HG02943 (cell line): ENCODE measurements around the gene CYTH2.
"Not testable (repeated sequence)": the region's sequence is repeated elsewhere in the genome, so short reads cannot be mapped to it uniquely, and the experiment has no call there.

ENCODE experiments used
- ATAC-seq: cut with Tn5 transposase; IDR thresholded peaks from one replicate; pipeline ENCODE4 v1.9.1; 2021; ENCODE audit warnings: mild to moderate bottlenecking, low read depth, moderate library complexity; ENCODE audit not compliant: unreplicated experiment

CYTH2 gene

DNA sequence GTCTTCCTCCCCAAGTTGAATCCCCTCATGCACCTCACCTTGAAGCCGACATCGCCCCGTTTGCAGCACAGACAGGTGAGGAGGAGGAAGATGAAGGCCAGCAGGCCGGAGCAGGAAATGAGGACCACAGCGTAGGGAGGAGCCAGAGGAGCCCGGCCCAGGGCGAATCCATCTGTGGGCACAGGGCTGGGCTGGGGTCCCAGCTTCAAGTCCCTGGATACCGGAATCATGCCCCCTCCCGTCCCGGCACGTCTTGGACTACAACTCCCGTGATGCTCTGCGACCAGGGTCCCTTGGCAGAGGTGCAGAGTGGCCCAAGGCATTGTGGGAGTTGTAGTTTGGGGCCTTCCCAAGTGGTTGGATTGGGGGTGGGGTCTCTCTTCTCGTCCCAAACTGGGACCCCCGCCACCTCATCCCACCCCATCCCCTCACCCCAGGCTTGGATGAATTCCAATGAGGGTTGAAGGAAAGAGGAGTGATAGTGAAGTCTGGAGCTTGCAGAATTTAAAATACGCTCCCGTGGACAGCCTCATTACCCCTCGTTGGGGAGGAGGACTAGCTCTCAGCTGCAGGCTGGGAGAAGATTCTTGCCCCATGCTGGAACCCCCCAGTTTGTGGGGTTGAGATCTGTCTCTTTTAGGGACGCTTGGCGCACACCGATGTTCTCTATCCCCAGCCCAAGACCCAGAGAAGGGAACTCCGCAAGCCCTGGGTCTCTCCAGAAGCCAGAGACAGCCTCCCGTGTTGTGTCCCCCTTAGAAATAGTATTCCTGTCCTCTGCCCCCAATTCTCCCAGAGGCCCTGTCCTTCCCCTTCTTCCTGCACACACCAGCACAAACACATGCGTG is 41.5 kb downstream of the CYTH2 start:
- ATAC-seq: no peak

DNA sequence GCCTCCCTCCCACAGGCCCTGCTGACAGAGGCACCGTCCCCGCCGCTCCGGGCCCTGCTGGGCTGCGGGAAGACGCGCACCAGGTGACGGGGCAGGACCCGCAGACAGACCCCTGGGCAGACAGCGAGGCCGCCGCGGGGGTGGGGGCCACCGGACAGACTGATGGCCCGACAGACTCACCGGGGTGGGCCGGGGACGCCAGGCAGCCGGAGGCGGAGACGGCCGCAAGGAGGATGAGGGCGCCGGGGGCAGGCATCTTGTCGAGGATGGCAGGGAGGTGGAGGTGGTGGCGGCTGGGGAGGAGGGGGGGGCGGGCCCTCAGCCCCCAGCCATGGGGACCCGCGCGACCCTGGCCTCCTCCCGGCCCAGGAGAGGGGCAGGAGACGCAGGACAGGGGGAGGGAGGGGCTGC is 42.2 kb downstream of the CYTH2 start:
- ATAC-seq: no peak

GRCh38 chr19:48511800-48512503 is 42.8 kb downstream of the CYTH2 start, which contains the start of gene LMTK3:
Gene LMTK3, minus strand, starts transcription at chr19:48511835. Its CDS starts 259 bp downstream, at chr19:48511576.
- ATAC-seq: no peak

DNA sequence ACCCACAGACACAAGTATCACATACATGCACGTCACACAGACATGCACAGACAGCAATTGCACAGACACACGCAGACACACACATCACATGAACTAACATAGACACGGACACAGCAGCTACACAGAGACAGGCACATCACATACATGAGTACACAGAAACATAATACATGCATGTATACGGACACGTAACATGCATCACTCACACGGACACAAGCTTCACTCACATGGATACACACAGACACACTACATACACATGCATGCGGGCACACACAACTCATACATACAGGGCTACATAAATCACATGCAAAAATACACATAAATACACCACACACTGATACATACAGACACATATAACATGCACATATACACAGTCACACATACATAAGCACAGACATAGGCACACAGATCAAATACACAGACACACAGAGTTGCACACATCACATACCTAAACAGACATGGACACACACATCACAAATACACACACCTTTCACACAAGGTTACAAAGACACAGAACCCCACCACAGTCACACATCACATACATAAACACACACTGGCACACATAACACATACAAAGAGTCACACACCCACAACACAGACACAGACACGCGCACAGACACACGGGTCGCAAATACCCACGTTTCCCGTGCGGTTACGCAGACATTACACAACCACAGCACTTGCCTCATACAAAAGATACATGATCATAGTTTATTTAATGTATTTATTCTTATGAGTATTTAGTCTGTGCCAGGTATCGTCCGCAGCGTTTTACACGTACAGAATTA is 43.5 kb downstream of the CYTH2 start:
- no peak for ATAC-seq

DNA sequence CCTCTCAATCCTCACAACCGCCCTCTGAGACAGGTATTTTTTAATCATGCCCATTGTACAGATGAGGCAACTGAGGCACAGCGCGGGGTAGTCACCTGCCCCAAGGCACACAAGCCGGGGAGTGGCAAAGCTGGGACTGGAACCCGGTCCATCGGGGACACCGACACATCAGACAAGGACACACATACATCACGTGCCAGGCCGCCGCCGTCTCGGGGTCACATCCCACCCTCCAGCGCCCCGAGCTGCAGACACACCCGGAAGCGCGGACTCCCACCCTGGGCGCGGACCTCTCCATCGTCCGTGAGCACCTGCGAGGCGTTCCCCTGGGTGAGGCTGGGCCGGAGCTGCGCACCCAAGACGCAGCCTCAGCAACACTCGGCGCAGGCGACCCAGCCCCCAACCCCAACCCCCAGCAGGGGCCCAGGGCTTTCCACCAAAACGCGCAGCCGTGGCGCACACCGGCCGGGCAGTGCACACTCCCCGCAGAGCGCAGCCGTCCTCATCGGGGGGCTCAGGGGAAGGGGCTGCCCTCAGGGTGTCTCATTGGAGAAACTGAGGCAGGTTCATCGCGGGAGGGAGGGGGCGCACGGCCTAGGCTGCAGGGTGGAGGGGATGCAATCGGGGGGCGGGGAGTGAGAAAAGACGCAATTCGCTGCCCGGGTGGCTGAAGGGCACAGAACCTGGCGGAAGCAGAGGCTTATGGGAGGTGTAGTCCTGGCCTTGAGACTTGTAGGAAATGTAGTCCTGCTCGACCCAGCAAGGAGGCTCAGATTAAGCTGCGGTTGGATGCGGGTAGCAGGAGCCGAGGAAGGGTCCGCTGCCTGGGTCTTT is 44.3 kb downstream of the CYTH2 start:
- no peak for ATAC-seq

DNA sequence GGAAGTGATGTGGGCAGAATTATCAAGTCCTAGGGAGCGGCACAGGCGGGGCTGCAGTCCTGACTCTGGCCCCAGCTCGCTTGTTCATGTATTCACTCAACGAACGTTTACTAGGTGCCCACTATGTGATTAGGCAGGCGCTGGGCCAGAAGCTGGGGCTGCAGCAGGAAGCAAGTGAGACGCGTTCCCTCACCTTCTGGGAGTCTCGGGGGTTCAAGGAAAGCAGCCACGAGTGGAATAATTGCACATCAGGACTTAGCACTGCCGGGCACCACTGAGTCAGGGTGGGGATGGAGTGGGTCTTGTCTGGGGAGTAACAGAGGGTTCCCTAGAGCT is 44.9 kb downstream of the CYTH2 start:
- no peak for ATAC-seq

DNA sequence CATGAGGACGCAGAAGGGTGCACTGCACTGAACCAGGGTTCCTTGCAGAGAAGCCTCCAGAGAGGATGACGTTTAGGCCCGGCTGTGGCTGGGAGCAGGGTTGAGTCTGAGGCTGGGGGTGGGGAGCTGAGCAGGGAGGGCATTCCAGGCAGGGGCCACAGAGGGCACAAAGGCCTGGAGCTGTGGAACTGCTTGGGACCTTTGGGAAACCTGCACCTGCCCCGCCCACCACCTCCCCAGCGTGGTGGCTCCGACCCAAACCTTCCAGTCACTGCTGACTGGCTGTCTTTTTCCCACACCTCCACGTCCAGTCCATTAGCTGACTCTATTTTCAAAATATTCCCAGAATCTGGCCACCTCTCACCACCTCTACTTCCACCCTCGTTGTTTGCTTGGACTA is 47.4 kb downstream of the CYTH2 start:
- no peak for ATAC-seq

DNA sequence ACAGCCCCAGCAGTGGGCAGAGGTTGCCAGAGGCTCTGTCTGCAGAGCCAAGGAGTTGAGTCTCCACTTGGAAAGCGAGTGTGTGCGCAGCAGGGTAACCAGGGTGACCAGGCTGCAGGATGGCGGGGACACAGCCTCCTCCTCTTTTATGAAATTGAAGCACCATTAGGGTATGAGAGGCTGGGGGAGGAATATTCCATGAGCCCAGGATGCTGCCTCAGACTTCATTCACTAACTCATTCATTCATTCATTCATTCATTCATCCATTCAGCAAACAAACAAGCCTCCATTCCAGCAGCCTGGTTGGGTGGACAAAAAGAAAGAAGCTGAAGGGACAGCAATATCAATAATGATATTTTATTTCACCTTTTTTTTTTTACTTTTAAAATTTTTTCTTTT is 49.0 kb downstream of the CYTH2 start:
- no peak for ATAC-seq

DNA sequence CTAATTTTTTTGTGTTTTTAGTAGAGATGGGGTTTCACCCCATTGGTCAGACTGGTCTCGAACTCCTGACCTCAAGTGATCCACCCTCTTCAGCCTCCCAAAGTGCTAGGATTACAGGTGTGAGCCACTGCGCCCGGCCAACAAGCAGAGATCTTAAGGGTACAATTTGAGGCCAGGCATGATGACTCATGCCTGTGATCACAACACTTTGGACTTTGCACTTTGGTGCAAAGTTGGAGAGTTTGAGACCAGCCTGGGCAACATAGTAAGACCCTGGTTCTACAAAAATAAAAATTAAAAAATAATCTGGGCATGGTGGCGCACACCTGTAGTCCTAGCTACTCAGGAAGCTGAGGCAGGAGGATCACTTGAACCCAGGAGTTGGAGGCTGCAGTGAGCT is 50.3 kb downstream of the CYTH2 start:
- not testable (repeated sequence) for ATAC-seq

DNA sequence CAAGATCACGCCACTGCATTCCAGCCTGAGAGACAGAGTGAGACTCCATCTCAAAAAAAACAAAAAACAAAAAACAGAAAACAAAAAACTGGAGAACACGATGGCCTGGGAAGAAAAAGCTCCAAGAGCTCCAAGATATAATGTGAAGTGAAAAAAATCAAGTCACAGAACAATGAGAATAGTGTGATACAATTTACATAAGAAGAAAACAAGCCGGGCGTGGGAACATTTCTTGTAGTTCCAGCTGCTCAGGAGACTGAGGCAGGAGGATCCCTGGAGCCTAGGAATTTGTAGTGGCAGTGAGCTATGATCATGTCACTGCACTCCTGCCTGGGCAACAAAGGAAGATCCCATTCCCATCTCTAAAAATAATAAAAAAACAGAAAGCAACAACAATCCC is 51.0 kb downstream of the CYTH2 start:
- ATAC-seq: no peak

DNA sequence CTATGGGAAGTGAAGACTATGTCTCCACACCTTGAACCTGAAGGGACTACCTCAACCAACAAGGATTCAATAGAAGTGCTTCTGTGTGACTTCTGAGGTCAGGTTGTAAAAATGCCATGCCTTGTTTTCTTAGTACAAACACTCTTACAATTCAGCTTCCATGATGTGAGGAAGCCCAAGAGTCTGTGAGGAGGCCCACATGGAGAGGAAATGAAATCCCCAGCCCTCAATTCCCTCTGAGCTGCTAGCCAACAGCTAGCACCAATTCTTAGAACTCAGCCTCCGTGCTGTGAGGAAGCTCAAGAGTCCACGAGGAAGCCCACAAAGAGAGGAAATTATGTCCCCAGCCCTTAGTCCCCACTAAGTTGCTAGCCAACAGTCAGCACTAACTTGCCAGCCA is 55.1 kb downstream of the CYTH2 start:
- ATAC-seq: no peak

GRCh38 chr19:48524732-48525131 is 55.6 kb downstream of the CYTH2 start:
- ATAC-seq: no peak

DNA sequence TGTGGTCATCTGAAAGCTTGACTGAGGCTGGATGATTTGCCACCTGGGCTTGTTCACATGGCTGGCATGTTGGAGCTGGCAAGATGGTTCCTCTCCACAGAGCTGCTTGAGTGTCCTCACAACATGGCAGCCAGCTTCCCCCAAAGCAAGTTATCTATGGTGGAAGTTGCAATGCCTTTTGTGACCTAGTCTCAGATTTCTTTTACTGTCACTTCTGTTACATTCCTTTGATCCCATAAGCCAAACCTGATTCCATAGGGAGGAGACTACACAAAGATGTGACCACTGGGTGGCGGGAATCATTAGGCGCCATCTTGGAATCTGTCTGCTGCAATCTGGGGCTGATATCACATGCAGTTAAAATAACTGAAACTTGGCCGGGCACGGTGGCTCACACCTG is 60.0 kb downstream of the CYTH2 start:
- ATAC-seq: no peak

DNA sequence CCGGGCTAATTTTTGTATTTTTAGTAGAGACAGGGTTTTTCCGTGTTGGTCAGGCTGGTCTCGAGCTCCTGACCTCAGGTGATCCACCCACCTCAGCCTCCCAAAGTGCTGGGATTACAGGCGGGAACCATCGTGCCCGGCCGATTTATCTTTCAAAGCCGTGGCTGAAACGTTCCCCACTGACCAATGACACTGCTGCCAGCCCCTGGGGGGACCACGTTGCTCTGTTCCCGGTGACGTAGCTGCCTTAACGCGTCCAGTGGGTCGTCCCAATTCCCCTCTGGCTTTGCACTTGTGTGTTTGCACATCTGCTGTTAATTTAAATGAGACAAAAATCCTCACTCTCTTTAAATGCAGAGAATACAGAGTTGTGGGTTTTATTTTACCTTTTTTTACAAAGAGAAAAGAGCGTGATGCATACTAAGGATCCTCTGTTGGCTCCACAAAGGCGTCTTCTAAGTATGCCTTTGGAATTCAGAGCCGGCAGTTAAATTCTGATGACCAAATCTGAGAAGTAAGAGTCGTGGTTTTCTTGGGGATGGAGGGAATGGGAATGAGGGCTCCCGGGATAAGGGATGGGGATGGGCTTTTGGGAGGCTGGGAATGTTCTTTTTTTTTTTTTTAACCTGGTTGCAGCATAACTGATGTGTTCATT is 61.0 kb downstream of the CYTH2 start:
- no peak for ATAC-seq

DNA sequence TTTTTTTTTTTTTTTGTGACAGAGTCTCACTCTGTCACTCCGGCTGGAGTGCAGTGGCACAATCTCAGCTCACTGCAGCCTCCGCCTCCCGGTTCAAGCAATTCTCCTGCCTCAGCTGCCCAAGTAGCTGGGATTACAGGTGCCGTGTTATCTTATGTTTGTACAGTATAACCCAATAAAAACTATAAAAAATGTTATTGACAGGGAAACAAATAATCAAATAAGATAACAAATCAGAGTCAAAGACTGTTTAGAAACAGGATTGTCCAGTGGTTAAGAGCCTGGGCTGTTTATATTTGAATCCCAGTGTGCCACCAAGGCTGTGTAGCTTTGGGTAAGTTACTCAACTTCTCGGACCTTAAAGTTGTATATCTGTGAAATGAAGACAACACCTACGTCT is 61.6 kb downstream of the CYTH2 start:
- ATAC-seq: no peak
